Loucy (cell line): ENCODE data around the gene C19orf67.

Experiments
- EZH2phosphoT487 ChIP-seq: fragments of 200-600 bp; IDR thresholded peaks from 2 replicates; pipeline ENCODE4 v1.6.1; 2018; ENCODE audit warnings: antibody characterized with exemption, mild to moderate bottlenecking, moderate library complexity, borderline replicate concordance
- TF ChIP-seq, protein P1 (sequence below): fragments of 200-600 bp; sonication (generic); conservative IDR thresholded peaks from 2 replicates; pipeline ENCODE4 v1.5.1; 2014; ENCODE audit warnings: mild to moderate bottlenecking, antibody characterized with exemption, low read length

DNA sequence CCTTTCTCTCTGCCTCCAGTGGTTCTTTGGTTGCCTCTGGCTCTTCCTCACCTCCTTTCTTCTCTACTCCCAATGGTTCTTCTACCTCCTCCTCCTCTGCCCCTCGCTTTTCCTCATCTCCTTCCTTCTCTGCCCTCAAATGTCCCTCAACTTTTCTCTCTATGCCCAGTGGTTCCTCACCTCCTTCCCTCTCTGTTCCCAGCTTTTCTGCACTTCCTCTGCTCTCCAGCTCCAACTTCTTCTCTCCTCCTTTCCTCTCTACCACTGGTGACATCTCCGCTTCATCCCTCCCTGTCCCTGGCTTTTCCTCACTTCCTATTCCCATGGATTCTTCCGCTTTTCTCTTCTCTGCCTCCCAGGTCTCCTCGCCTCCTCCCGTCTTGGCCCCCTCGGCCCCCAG is 31.5 kb downstream of the C19orf67 start:
- TF ChIP-seq, protein P1, sequence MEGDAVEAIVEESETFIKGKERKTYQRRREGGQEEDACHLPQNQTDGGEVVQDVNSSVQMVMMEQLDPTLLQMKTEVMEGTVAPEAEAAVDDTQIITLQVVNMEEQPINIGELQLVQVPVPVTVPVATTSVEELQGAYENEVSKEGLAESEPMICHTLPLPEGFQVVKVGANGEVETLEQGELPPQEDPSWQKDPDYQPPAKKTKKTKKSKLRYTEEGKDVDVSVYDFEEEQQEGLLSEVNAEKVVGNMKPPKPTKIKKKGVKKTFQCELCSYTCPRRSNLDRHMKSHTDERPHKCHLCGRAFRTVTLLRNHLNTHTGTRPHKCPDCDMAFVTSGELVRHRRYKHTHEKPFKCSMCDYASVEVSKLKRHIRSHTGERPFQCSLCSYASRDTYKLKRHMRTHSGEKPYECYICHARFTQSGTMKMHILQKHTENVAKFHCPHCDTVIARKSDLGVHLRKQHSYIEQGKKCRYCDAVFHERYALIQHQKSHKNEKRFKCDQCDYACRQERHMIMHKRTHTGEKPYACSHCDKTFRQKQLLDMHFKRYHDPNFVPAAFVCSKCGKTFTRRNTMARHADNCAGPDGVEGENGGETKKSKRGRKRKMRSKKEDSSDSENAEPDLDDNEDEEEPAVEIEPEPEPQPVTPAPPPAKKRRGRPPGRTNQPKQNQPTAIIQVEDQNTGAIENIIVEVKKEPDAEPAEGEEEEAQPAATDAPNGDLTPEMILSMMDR, result no peak
- TF ChIP-seq EZH2phosphoT487, result no peak
